HG03139 (cell line): ENCODE data around the gene ZNF354C.

Experiments used
- ATAC-seq: cut with Tn5 transposase; IDR thresholded peaks from one replicate; pipeline ENCODE4 v1.9.1; 2021; ENCODE audit not compliant: unreplicated experiment

ZNF354C gene

GRCh38 chr5:179113143-179113530, 53.0 kb downstream of the ZNF354C start:
- no peak for ATAC-seq

- no peak for ATAC-seq
Observed at GRCh38 chr5:179113945-179114641, 53.9 kb downstream of the ZNF354C start.

GRCh38 chr5:179114756-179115155, 54.6 kb downstream of the ZNF354C start:
- no peak for ATAC-seq

- no peak for ATAC-seq
Observed at GRCh38 chr5:179115307-179115706, 55.1 kb downstream of the ZNF354C start.

- no peak for ATAC-seq
Observed at GRCh38 chr5:179115845-179116524, 55.8 kb downstream of the ZNF354C start.

- ATAC-seq: no peak
Observed at GRCh38 chr5:179118338-179118737, 58.2 kb downstream of the ZNF354C start.

GRCh38 chr5:179118756-179119414, 58.7 kb downstream of the ZNF354C start:
- ATAC-seq: no peak

GRCh38 chr5:179119415-179120170, 59.4 kb downstream of the ZNF354C start:
- ATAC-seq: no peak

- no peak for ATAC-seq
Observed at GRCh38 chr5:179120421-179120861, 60.3 kb downstream of the ZNF354C start.

- no peak for ATAC-seq
Observed at GRCh38 chr5:179120951-179121666, 60.9 kb downstream of the ZNF354C start.

- no peak for ATAC-seq
Observed at GRCh38 chr5:179121667-179122111, 61.5 kb downstream of the ZNF354C start.

- ATAC-seq: no peak
Observed at GRCh38 chr5:179122411-179123108, 62.4 kb downstream of the ZNF354C start.

GRCh38 chr5:179123109-179123426, 62.9 kb downstream of the ZNF354C start:
- ATAC-seq: no peak

- ATAC-seq: no peak
Observed at GRCh38 chr5:179123491-179124272, 63.5 kb downstream of the ZNF354C start.

- ATAC-seq: no peak
Observed at GRCh38 chr5:179124273-179124852, 64.2 kb downstream of the ZNF354C start.

GRCh38 chr5:179124853-179125788, 64.9 kb downstream of the ZNF354C start:
- no peak for ATAC-seq

- ATAC-seq: no peak
Observed at GRCh38 chr5:179125789-179126505, 65.8 kb downstream of the ZNF354C start.
